Naive B cell (primary cell): ENCODE measurements around the gene CTU1. TPM values are rescaled to one million over a fixed set of nuclear protein-coding genes. Genes with fewer than 3 reads are reported as not detected.
A peak's percentile ranks its signal among the peaks of the same experiment; 100 is the strongest.

Source experiments
- ATAC-seq, 2 donors: fragments of 150-1000 bp; cut with Tn5 transposase; 2 replicates each; pipeline ENCODE4 v1.10.0; 2021; ENCODE audit warnings: low read depth in 2 of 2, mild to moderate bottlenecking in 2 of 2, moderate library complexity in 2 of 2
- DNase-seq: peaks from one replicate; pipeline ENCODE4 v3.0.0; 2022
- H3K27ac Mint-ChIP-seq, 6 donors: one replicate each; pipeline ENCODE4 v1.8.0; 2020 to 2022; ENCODE audit warnings: mild to moderate bottlenecking in 6 of 6, mixed read lengths in 6 of 6, moderate library complexity in 5 of 6, inconsistent platforms in 2 of 6
- H3K27me3 Mint-ChIP-seq, 3 donors: one replicate each; pipeline ENCODE4 v1.8.0; 2021 to 2022; ENCODE audit warnings: mixed read lengths in 3 of 3, mild to moderate bottlenecking in 1 of 3
- H3K36me3 Mint-ChIP-seq, 2 donors: one replicate each; pipeline ENCODE4 v1.8.0; 2020 to 2022; ENCODE audit warnings: mixed read lengths in 2 of 2, inconsistent platforms in 1 of 2, mild to moderate bottlenecking in 1 of 2
- H3K4me1 Mint-ChIP-seq, 3 donors: one replicate each; pipeline ENCODE4 v1.8.0; 2020 to 2022; ENCODE audit warnings: mixed read lengths in 3 of 3, inconsistent platforms in 1 of 3, mild to moderate bottlenecking in 1 of 3, moderate library complexity in 1 of 3
- H3K4me3 Mint-ChIP-seq, 8 donors: one replicate each; pipeline ENCODE4 v1.8.0; 2020 to 2022; ENCODE audit warnings: mild to moderate bottlenecking in 8 of 8, mixed read lengths in 8 of 8, moderate library complexity in 8 of 8, inconsistent platforms in 2 of 8
- H3K9me3 Mint-ChIP-seq, 7 donors: one replicate each; pipeline ENCODE4 v1.8.0; 2020 to 2022; ENCODE audit warnings: mixed read lengths in 7 of 7, mild to moderate bottlenecking in 5 of 7, inconsistent platforms in 2 of 7, moderate library complexity in 1 of 7
- polyA plus RNA-seq, 6 donors: library from polyadenylated mRNA; unstranded; fragments of 300-500 nt; fragmentation: Illumina TruSeq; gene quantifications; one replicate each; pipeline ENCODE4 v1.2.3, GENCODE V29; 2021; ENCODE audit warnings: low read depth in 6 of 6

CTU1 gene
- polyA plus RNA-seq, 6 donors from 2014 or later = 1.8 to 5.6 (median 4.2) TPM

DNA sequence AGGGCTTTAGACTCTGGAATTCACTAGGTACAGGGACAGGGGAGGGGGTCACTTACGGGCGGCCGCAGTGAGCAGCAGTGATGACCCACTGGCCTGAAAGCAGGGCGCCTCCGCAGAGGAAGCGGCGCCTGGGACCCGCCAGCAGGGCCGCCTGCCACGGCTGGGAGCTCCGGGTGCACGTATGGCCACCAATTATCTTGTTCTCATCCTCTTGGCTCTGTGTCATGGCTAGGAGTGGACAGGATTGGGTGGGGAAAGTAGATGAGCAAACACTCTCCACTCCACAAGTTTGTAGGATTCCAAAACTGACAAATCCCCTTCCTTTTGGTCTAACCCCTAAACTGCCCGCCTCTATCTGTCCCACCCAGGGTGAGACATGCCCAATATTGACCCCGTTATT is 26.7 kb downstream of the CTU1 start:
- DNase-seq (no peak), ATAC-seq (no peak)
- Mint-ChIP-seq H3K27ac (no peak overlapping the region), H3K36me3 (no peaks in the 10 kb centered on the region), H3K4me3 (peak overlapping the region in 1 of 8 donors; percentile 52), H3K4me1 (peaks cover 2 to 7% (median 4%) of the 10 kb centered on the region in 3 donors), H3K9me3 (no peaks in the 10 kb centered on the region), H3K27me3 (peaks cover 0 to 29% (median 24%) of the 10 kb centered on the region in 3 donors)

DNA sequence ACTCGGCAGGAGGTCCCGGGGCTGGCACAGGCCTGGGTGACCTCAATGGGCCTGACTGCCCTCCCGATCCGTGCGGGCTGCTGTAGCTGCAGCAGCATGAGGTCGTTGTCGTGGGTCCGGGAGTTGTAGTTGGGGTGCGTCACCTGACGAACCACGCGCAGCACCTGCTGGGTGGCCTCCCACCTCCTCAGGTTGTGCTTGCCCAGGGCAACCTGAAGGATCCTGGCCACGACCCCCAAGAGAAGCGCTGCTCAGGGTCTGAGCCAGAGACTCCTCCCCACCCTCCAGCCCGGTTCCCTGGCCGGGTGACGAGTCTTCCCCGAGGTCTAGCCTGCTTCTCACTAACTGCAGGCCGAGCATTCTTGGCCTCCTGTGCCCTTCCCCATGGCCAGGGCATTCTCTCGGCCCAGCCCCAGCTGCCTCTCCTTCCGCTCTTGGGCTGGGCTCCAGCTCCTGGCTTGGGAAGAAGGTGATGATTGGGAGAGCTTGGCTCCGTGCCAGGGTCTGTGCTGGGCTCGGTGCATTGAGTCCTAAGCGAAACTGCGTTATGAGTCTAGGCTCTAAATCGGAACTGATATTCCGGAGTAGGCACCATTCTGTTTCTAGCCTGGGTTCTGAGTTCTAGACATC is 28.6 kb downstream of the CTU1 start:
- Mint-ChIP-seq H3K4me1 (peaks cover 2 to 4% (median 4%) of the 10 kb centered on the region in 3 donors), H3K27ac (no peak overlapping the region), H3K36me3 (peaks cover 0 to 2% of the 10 kb centered on the region in 2 donors), H3K27me3 (peaks cover 5 to 29% (median 29%) of the 10 kb centered on the region in 3 donors), H3K4me3 (no peak overlapping the region), H3K9me3 (peaks cover 0 to 4% (median under 1%) of the 10 kb centered on the region in 7 donors)
- DNase-seq (no peak), ATAC-seq (no peak)

DNA sequence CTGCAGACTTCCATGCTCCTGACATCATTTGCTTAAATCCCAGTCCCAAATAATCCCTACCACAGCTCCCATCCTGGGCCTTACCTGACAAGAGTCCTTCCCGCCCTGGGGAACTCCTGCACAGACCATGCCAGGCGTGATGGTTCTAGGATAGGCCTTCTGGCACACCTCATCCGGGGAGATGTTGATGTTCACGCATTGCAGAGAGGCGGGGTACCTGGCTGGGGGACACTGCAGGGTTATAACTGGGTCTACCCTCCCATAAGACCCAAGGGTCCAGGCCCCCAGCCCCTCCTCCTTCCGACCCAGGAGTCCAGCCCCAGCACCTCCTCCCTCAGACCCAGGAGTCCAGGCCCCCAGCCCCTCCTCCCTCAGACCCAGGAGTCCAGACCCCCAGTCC is 29.5 kb downstream of the CTU1 start:
- no peak for DNase-seq
- peaks cover 6 to 10% of the 10 kb centered on the region in 2 donors for H3K36me3 Mint-ChIP-seq
- peaks cover 5 to 9% (median 7%) of the 10 kb centered on the region in 7 donors for H3K9me3 Mint-ChIP-seq
- H3K27me3 Mint-ChIP-seq = peaks cover 5 to 36% (median 28%) of the 10 kb centered on the region in 3 donors
- H3K4me3 Mint-ChIP-seq = no peak overlapping the region
- peaks cover 2 to 4% (median 4%) of the 10 kb centered on the region in 3 donors for H3K4me1 Mint-ChIP-seq
- H3K27ac Mint-ChIP-seq = no peak overlapping the region
- no peak for ATAC-seq

DNA sequence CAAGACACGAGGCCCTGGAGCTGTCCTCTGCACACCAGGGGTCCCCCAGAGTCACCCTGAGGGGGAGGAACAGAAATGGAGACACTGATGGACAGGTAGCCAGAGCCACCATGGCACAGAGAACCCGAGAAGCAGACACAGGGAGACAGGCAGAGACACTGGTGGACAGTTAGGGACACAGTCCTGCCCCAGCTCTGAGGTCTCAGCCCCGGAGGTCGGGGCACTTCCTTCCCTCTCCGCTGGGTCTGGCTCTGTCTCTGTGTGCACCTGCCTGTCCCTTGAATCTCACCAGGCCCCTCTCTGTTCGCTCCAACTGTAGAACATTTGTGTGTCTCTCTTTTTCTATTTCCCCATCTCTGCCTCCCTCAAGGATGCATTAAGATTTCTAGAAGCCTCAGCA is 30.1 kb downstream of the CTU1 start:
- H3K27ac Mint-ChIP-seq = peak overlapping the region in 1 of 6 donors; percentile 45
- DNase-seq = no peak
- no peak for ATAC-seq
- peaks cover 0 to 1% (median under 1%) of the 10 kb centered on the region in 3 donors for H3K4me1 Mint-ChIP-seq
- H3K4me3 Mint-ChIP-seq = no peak overlapping the region
- H3K36me3 Mint-ChIP-seq = peaks cover 6 to 10% of the 10 kb centered on the region in 2 donors
- peaks cover 5 to 16% (median 14%) of the 10 kb centered on the region in 7 donors for H3K9me3 Mint-ChIP-seq
- H3K27me3 Mint-ChIP-seq = peaks cover 5 to 33% (median 22%) of the 10 kb centered on the region in 3 donors

DNA sequence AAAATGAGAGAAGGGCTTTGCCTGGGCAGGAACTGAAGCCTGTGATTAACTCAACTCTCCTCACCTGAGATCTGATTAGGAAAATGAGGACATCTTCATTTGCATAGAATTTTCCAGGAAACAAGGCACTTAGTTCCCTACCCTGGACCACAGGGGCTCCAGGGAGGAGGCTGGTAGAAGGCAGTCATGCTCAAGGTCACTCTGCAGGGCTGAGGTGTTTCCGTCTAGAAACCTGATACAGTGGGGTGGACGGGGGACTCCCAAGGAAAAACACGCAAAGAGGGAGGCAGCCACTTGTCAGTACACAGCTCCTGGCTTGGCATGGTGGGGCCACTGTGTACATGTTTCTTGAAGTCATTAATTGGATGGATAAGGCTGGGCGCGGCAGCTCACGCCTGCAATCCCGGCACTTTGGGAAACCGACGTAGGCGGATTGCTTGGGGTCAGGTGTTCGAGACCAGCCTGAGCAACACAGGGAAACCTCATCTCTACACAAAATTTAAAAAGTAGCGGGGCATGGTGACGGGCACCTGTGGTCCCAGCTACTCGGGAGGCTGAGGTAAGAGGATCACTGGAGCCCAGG is 31.5 kb downstream of the CTU1 start:
- no peaks in the 10 kb centered on the region for H3K4me1 Mint-ChIP-seq
- H3K27ac Mint-ChIP-seq = peak overlapping the region in 1 of 6 donors; percentile 26
- ATAC-seq (no peak), DNase-seq (no peak)
- H3K9me3 Mint-ChIP-seq = peaks cover 5 to 23% (median 16%) of the 10 kb centered on the region in 7 donors
- H3K4me3 Mint-ChIP-seq = no peak overlapping the region
- peaks cover 6 to 10% of the 10 kb centered on the region in 2 donors for H3K36me3 Mint-ChIP-seq
- H3K27me3 Mint-ChIP-seq = peaks cover 5 to 21% (median 8%) of the 10 kb centered on the region in 3 donors

DNA sequence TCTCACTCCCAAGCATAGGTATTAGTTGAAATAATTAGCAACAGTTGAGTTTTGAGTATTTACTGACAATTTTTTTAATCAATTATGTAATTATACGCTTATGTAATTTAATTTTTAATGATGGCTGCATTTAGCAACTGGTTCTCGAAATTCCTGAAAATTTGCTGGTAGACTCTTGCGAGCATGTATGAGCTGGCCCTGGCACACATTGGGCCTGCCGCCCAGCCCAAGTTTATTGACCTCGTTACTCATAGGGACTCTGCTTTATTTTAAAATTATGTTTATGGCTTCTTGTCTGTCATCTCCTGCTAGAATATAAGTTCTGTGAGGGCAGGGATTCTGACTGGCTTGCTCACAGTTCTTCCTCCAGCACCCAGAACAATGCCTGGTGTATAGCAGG is 32.2 kb downstream of the CTU1 start:
- peaks cover 5 to 18% (median 8%) of the 10 kb centered on the region in 3 donors for H3K27me3 Mint-ChIP-seq
- no peak overlapping the region for H3K4me3 Mint-ChIP-seq
- ATAC-seq = no peak
- no peak overlapping the region for H3K27ac Mint-ChIP-seq
- DNase-seq = no peak
- H3K4me1 Mint-ChIP-seq = no peaks in the 10 kb centered on the region
- peaks cover 5 to 23% (median 16%) of the 10 kb centered on the region in 7 donors for H3K9me3 Mint-ChIP-seq
- H3K36me3 Mint-ChIP-seq = peaks cover 6 to 10% of the 10 kb centered on the region in 2 donors

DNA sequence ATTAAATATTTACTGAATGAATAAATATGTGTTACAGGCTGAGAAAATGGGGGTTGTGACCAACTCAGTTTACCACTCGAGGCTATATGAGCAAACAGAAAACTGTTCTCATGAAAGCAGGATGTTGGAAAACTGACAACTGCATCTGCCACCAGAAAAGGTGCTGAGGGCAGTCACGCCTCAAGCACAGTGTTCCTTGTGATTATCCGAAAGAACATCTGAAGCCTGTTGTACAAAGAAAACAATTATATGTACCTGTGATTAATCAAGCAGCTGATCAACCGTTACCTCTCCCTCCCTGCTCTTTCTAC is 37.2 kb downstream of the CTU1 start:
- Mint-ChIP-seq H3K4me3 (no peak overlapping the region), H3K9me3 (peaks cover 10 to 35% (median 22%) of the 10 kb centered on the region in 7 donors), H3K36me3 (peaks cover 6 to 25% of the 10 kb centered on the region in 2 donors), H3K27me3 (peaks cover 8 to 20% (median 10%) of the 10 kb centered on the region in 3 donors), H3K4me1 (no peaks in the 10 kb centered on the region), H3K27ac (no peak overlapping the region)
- DNase-seq = no peak
- ATAC-seq = no peak

DNA sequence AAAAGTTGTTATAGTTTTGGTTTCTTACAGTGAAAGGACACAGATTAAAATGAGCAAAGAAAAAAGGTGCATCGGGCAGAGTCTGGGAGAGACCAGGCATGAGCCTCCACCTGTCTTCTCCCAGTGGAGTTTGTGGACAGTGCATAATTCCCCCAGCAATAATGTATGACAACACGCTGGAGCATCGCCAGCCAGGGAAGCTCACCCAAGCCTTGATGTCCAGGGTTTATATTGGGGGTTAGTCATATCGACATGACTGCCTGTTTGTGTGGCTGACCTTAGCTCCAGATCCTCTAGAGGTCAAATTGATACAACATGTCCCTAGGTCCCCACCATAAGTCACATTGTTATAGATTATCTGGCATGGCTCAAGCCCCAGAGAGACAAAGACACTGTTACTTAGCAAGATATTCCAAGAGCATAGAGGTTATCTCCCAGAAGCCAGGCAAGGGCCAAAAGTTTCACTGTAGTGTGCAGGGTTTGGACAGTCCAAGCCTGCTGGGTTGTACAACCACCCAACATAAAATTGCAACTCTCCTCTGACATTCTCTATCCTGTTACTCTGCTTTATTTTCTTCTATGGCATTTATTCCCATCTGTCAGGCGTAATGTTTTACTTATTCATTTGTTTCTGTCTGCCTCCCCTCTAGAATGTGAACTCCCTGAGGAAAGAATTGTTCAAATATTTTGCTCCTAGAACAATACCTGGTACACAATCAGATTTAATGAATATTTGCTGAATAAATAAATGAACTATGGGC is 37.7 kb downstream of the CTU1 start:
- no peak for DNase-seq
- H3K4me1 Mint-ChIP-seq = no peaks in the 10 kb centered on the region
- ATAC-seq = no peak
- H3K36me3 Mint-ChIP-seq = peaks cover 6 to 30% of the 10 kb centered on the region in 2 donors
- H3K27me3 Mint-ChIP-seq = peaks cover 8 to 23% (median 10%) of the 10 kb centered on the region in 3 donors
- peaks cover 10 to 35% (median 23%) of the 10 kb centered on the region in 7 donors for H3K9me3 Mint-ChIP-seq
- H3K27ac Mint-ChIP-seq = no peak overlapping the region
- no peak overlapping the region for H3K4me3 Mint-ChIP-seq

DNA sequence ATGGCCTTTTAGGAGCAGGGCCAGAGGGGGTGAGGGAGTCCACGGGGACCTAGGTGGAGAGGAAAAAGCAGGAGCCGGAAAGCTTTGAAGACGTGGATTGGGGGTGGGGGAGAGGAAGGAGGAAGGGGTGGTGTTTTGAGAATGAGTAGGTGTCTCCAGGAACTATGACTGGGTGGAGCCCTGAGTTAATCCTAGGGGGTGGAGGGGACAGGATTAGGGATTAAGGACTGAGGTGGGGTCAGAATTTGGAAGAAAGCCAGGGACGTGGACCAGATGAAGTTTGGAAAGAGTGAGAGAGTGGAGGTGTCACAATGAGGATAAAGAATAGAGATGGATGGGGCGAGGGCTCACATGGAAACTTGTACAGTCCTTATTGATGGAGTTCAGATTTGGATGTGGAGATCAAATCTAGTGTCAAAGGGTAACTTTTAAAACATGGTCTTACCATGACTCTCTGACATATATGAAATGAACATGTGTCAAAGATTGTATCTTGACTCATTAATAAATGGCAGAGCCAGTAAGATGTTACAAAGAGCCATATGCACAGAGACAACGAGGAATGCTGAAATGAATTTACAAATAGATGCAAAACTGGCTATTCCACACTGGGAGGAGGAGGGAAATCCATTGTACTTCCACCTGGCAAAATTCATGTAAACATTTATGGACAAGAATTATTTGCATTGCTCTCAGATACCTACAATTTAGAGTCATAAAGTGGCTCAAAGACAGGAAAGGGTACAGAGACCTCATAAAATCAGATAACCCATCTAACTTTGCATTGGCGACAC is 41.6 kb downstream of the CTU1 start:
- Mint-ChIP-seq H3K27ac (no peak overlapping the region), H3K36me3 (peaks cover 0 to 25% of the 10 kb centered on the region in 2 donors), H3K27me3 (peaks cover 11 to 29% (median 13%) of the 10 kb centered on the region in 3 donors), H3K4me1 (peaks cover 0 to 4% (median 2%) of the 10 kb centered on the region in 3 donors), H3K4me3 (peak overlapping the region in 2 of 8 donors; percentile 1 to 19), H3K9me3 (peaks cover 2 to 15% (median 9%) of the 10 kb centered on the region in 7 donors)
- ATAC-seq (no peak), DNase-seq (no peak)

DNA sequence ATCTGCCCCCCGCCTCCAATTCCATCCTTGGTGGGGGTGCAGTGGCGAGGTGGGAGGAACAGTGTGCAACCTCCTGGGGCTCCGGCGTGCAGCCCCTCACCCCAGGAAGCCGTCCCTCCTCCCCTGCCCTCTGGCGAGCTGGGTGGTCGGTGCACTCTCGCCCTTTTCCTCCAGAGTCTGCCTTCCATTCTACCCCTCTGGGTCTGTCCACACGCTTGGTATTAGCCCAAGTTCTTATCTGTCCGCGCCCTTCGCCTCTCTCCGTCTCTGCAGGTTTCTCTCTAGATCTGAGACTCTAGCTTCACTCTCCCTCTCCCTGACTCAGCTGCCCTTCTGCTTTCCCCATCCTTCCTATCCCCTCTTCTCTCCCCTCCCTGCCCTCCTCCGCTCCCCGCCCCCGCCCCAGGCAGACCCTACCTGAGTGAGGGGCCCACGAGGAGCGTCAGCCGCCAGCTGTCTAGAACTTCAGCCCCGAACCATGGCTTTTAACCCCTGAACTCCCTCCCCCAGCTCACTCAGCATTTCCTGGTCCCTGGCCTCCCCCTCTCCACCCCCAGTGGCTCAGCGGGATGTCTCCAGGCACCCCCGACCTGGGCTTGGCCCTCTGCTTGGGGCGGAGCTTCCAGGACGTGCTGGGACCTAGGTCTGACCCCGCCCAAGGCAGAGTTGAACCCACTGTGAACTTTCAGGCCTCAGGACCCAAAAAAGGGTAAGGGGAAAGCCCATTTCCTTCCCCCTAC is 42.8 kb downstream of the CTU1 start:
- Mint-ChIP-seq H3K4me1 (peaks cover 0 to 4% (median 2%) of the 10 kb centered on the region in 3 donors), H3K36me3 (peaks cover 0 to 36% of the 10 kb centered on the region in 2 donors), H3K27me3 (peaks cover 23 to 37% (median 25%) of the 10 kb centered on the region in 3 donors), H3K27ac (peak overlapping the region in 1 of 6 donors; percentile 15), H3K9me3 (peaks cover 8 to 22% (median 11%) of the 10 kb centered on the region in 7 donors), H3K4me3 (peak overlapping the region in 6 of 8 donors; percentile 25 to 78 (median 48))
- no peak for ATAC-seq
- DNase-seq = no peak

DNA sequence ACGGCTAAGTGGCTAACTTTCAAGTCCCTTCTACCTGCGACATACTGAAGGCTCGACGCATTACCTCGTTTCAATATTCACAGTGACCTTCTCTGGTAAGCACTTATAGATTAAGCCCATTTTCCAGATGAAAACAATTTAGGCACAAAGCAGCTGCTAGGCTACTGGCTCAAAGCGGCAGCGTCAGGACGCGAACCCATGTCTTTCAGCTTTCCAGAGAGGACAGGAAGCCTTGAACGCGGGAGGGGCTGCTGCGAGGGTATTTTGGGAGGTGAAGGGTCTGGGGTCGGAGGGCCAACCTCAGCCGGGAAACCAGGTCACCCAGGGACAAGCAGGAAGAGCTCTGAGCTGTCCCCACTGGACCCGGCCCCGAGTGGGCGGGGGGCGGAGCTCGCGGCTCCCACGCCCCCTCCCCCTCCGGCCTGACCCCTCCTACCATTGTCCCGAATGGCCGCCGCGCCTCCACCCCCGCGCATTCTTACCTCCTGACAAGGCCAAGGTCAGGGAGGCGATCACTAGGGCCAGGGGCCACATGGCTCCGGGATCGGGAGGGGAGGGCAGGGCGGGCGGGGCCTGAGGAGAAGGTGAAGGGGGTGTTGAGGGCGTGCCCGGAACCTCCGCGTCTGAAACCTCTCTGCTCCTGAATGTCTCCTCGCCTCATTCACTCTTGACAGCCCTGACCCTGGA is 43.5 kb downstream of the CTU1 start, which contains the start of gene KLK13:
TSS of gene KLK13 (minus strand) at position 559 of the 687 bp plus-strand sequence. CDS start at position 534, 25 bp downstream.
- H3K27me3 Mint-ChIP-seq = peaks cover 29 to 37% (median 31%) of the 10 kb centered on the region in 3 donors

DNA sequence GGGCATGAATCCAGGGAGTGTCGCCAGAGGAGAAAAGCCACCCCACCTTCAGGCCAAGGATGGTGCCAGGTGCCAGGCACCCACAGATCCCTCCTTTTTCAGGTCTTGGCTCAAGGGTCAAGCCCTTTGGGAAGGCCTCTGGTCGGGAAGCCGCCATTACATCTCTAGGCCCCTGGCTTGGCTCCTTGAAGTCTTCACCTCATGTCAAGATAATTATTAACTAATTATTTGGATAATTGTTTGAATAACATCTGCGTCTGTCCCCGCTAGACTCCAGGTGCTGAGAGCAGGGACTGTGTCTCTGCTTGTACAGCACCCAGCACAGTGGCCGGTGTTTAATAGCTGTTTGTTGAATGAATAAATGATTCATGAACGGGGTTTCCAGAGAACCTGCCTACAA is 44.5 kb downstream of the CTU1 start:
- Mint-ChIP-seq H3K9me3 (peaks cover 8 to 22% (median 11%) of the 10 kb centered on the region in 7 donors), H3K4me1 (peaks cover 0 to 4% (median 2%) of the 10 kb centered on the region in 3 donors), H3K36me3 (peaks cover 0 to 36% of the 10 kb centered on the region in 2 donors), H3K27me3 (peaks cover 34 to 37% (median 36%) of the 10 kb centered on the region in 3 donors), H3K4me3 (peak overlapping the region in 1 of 8 donors; percentile 52), H3K27ac (no peak overlapping the region)
- ATAC-seq (no peak), DNase-seq (no peak)

More for the DNA sequence above, 43.5 kb downstream of the CTU1 start, which contains the start of gene KLK13:
- Mint-ChIP-seq H3K4me1 (peaks cover 0 to 4% (median 2%) of the 10 kb centered on the region in 3 donors), H3K4me3 (peak within 1 kb of the TSS in 6 of 8 donors; percentile 25 to 78 (median 48)), H3K9me3 (peaks cover 8 to 22% (median 11%) of the 10 kb centered on the region in 7 donors), H3K27ac (peak within 1 kb of the TSS in 2 of 6 donors; percentile 15 to 36), H3K36me3 (peaks cover 0 to 36% of the 10 kb centered on the region in 2 donors)
- ATAC-seq (no peak), DNase-seq (no peak)
